ENCODE measurements around the gene ZDHHC11B. TPM values are rescaled to one million over a fixed set of nuclear protein-coding genes. Genes with fewer than 3 reads are reported as not detected.
"Not testable (repeated sequence)": the region's sequence is repeated elsewhere in the genome, so short reads cannot be mapped to it uniquely, and the experiment has no call there.

ZDHHC11B gene
- total and polyA plus RNA-seq, 2 experiments from 2014 or later = 4.2 to 4.4 TPM

GRCh38 chr5:773517-774264, 10.8 kb downstream of the ZDHHC11B start:
- no peak for TF ChIP-seq CTCF (IDR thresholded peaks at IDR 0.05; ENCODE audit: low read depth, low read length)
- DNase-seq (ENCODE audit: low read depth in 1 of 2, low spot score in 1 of 2) = no peak
- Histone ChIP-seq H3K27ac (no peak overlapping the region), H3K4me1 (ENCODE audit: low read depth) (no peaks in the 10 kb centered on the region), H3K36me3 (no peaks in the 10 kb centered on the region), H3K9me3 (ENCODE audit: low read depth) (no peaks in the 10 kb centered on the region), H3K4me3 (no peak overlapping the region), H3K27me3 (no peaks in the 10 kb centered on the region)

- H3K27me3 ChIP-seq; H3K4me3 ChIP-seq; H3K36me3 ChIP-seq; H3K4me1 ChIP-seq (ENCODE audit: low read depth); H3K27ac ChIP-seq; H3K9me3 ChIP-seq (ENCODE audit: low read depth); DNase-seq (ENCODE audit: low read depth in 1 of 2, low spot score in 1 of 2): not testable (repeated sequence)
These were observed 11.6 kb downstream of the ZDHHC11B start for GRCh38 chr5:772931-773330.

- not testable (repeated sequence) for H3K36me3 ChIP-seq; H3K4me1 ChIP-seq (ENCODE audit: low read depth); H3K27ac ChIP-seq; H3K27me3 ChIP-seq; H3K4me3 ChIP-seq; H3K9me3 ChIP-seq (ENCODE audit: low read depth); DNase-seq (ENCODE audit: low read depth in 1 of 2, low spot score in 1 of 2)
These were observed 12.0 kb downstream of the ZDHHC11B start for GRCh38 chr5:772547-772890.

GRCh38 chr5:771841-772546, 12.5 kb downstream of the ZDHHC11B start:
- not testable (repeated sequence) for H3K36me3 ChIP-seq; H3K27ac ChIP-seq; H3K4me3 ChIP-seq; H3K4me1 ChIP-seq (ENCODE audit: low read depth); DNase-seq (ENCODE audit: low read depth in 1 of 2, low spot score in 1 of 2); H3K9me3 ChIP-seq (ENCODE audit: low read depth); H3K27me3 ChIP-seq

GRCh38 chr5:771087-771781, 13.3 kb downstream of the ZDHHC11B start:
- H3K4me1 ChIP-seq (ENCODE audit: low read depth); H3K27me3 ChIP-seq; H3K9me3 ChIP-seq (ENCODE audit: low read depth); H3K27ac ChIP-seq; H3K4me3 ChIP-seq; H3K36me3 ChIP-seq; DNase-seq (ENCODE audit: low read depth in 1 of 2, low spot score in 1 of 2): not testable (repeated sequence)

GRCh38 chr5:770585-770984, 13.9 kb downstream of the ZDHHC11B start:
- not testable (repeated sequence) for H3K4me3 ChIP-seq; H3K9me3 ChIP-seq (ENCODE audit: low read depth); H3K27ac ChIP-seq; H3K36me3 ChIP-seq; H3K27me3 ChIP-seq; H3K4me1 ChIP-seq (ENCODE audit: low read depth); DNase-seq (ENCODE audit: low read depth in 1 of 2, low spot score in 1 of 2)

- not testable (repeated sequence) for H3K9me3 ChIP-seq (ENCODE audit: low read depth); DNase-seq (ENCODE audit: low read depth in 1 of 2, low spot score in 1 of 2); H3K27ac ChIP-seq; H3K4me1 ChIP-seq (ENCODE audit: low read depth); H3K27me3 ChIP-seq; H3K36me3 ChIP-seq; H3K4me3 ChIP-seq
These were observed 14.9 kb downstream of the ZDHHC11B start for GRCh38 chr5:769485-770145.

- DNase-seq (ENCODE audit: low read depth in 1 of 2, low spot score in 1 of 2) = no peak
- H3K27ac ChIP-seq = no peak overlapping the region
- H3K4me3 ChIP-seq = no peak overlapping the region
- H3K36me3 ChIP-seq = no peaks in the 10 kb centered on the region
- H3K27me3 ChIP-seq = no peaks in the 10 kb centered on the region
- TF ChIP-seq CTCF (IDR thresholded peaks at IDR 0.05; ENCODE audit: low read depth, low read length) = no peak
- no peaks in the 10 kb centered on the region for H3K4me1 ChIP-seq (ENCODE audit: low read depth)
- H3K9me3 ChIP-seq (ENCODE audit: low read depth) = no peaks in the 10 kb centered on the region
These were observed 17.7 kb downstream of the ZDHHC11B start for GRCh38 chr5:766666-767431.
